HS-27A (cell line): Measurements from ENCODE around the gene MCTS1.
"Not testable (repeated sequence)": the region's sequence is repeated elsewhere in the genome, so short reads cannot be mapped to it uniquely, and the experiment has no call there.

Experiments
- DNase-seq: peaks from one replicate; pipeline ENCODE4 v3.0.0-alpha.2; 2012; ENCODE audit warnings: low read depth, missing footprints

MCTS1 gene

DNA sequence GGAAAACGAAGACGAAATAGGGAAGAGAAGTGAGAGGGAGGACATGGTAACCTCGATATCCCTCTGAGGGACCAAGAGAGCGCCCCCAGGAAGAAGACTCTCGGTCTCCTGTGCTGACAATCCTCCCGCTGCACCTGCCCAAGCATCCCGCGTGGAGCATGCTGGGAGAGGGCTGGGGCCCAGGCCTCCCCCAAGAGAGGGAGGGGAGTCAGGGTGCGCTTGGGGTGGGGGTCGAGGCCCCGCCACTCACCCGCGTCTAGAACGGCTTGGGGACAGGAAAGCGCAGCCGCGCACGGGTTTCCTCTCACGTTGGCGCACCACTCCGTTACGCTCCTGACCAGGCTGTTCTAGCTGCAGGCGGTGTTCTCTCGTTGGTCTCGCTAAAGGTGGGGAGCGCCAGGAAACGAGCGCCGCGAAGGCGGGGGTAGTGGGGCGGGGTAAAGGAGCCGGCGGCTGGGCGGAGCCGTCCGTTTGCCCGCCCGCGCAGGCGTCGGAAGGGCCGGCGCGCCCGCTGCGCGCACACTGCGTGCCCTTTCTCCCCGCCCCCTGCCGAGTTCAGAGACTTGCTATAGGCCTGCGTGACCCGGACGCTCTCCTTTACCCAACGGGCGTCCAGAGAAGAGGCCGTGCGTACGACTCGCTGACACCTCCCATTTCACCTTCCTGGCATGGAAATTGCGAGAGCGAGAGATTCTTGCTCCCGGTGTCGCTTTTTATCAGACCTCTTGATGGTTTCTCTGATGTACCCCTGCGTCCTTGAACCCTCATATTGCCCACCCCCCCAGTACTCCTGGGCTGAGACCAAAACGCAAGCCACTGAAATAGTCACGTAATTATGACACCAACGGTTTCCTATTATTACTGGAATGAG lies 26.0 kb downstream of the MCTS1 start, which contains the start of gene C1GALT1C1:
TSS of gene C1GALT1C1 (minus strand) at position 388 of the 871 bp plus-strand sequence. CDS start 2,888 bp downstream, outside the sequence.
- DNase-seq: peak; percentile 80

DNA sequence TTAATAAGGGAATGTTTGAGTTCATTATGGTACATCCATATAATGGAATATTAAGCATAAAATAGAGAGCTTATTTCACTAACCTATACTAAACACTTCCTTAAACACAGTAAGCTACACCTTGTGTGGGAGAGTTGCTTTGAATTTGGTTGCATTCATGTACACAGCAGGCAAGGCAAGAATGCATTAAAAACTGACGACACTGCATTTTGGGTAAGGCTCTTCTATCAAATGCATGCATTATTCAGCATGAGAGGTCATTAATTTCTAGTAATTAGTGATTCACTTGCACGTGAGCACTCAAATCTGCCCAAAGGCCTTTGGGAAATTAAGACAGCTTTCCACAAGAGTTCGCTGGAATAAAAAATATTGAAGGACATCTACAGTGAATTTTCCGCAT lies 34.7 kb downstream of the MCTS1 start:
- DNase-seq: no peak

DNA sequence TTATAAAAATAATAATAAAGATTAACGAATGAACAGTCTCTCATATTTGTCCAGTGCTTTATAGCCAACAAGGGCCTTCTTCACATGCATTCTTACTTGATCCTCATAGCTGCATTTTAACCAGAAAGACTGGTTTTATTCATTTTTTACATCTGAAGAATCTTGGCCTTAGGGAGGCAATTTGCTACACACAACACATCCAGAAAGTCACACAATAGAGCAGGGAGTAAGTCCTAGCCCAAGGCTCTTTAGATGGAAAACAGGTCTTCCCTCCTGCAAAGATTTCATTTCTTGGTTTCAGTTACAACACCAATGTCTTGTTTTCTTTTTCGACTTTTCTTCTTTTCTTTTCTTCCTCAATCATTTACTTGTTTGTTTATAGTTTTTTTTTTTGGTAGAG lies 39.0 kb downstream of the MCTS1 start:
- DNase-seq: no peak

DNA sequence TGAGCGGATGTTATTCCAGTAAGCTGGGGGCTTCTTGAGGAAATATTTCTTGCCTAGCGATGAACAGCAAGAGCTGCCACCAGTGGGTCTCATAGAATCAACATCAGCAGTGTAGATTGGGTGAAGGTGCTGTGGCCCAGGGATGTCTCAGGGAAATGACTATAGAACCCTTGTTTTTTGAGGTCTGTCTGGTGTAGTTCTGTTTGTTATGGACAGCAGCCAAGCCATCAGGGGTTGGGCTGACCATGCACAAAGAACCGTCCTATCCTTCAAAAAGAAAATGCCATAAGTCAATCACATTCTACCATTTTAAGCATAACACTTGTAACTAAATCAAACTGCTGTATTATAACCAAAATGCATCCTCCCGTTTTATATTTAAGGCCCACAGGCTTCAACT lies 43.2 kb downstream of the MCTS1 start:
- DNase-seq: no peak

DNA sequence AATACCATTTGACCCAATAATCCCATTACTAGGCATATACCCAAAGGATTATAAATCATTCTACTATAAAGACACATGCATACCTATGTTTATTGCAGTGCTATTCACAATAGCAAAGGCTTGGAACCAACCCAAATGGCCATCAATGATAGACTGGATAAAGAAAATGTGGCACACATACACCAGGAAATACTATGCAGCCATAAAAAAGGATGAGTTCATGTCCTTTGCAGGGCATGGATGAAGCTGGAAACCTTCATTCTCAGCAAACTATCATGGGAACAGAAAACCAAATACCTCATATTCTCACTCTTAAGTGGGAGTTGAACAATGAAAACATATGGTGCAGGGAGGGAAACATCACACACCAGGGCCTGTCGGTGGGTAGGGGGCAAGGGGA lies 48.4 kb downstream of the MCTS1 start:
- DNase-seq: not testable (repeated sequence)

DNA sequence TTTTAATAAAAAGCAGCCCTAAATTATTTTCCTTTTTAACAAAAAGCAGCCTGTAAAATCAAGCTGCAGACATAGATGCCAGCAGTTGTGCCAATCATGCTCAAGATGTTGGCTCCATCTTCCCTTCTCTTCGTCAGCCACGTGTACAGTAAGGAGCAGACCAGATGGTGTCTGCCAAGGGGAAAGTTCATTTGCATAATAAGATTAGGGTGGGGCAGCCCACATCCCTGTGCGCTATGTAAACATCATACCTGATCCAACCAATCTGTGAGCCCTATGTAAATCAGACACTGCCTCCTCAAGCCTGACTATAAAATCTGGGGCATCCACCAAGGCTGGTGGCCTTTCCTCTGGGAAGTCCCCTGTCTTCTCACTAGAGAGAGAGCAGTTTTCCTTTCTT lies 49.1 kb downstream of the MCTS1 start:
- DNase-seq: no peak

DNA sequence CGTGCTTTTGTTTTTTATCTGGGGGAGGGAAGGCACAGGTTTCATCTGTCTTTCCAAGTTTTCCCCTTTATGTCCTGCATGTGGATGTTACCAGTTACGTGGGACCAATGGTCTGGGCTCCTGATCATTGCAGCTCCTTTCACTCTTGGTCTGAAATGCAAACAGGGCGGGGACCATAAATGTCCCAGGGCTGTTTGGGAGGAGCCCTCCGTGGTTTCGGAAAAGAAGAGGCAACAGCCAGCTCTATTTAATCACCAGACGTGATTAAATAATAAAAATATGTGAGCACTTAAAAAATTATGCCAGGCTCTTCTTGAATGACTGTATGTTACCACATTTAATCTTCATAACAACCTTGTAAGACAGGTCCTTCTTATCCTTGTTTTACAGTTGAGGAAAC lies 56.7 kb downstream of the MCTS1 start:
- DNase-seq: no peak
